Upper lobe of left lung (tissue), 4 donors: ENCODE measurements around the gene ANKRD11.

Source experiments
- CTCF ChIP-seq, 6 experiments: fragments of 450-650 bp in 4 of 6; fragments of 200-600 bp in 2 of 6; sonication (generic) in 2 of 6; IDR thresholded peaks; one replicate each; pipeline ENCODE4 v1.5.1; 2016 to 2019; ENCODE audit warnings: antibody characterized with exemption in 6 of 6
- EP300 ChIP-seq, 4 donors: sonication (generic); formaldehyde crosslinking; IDR thresholded peaks; one replicate each; pipeline ENCODE4 v1.5.1; 2017; ENCODE audit warnings: antibody characterized with exemption in 4 of 4, control low read depth in 2 of 4
- POLR2A ChIP-seq, 4 donors: fragments of 450-650 bp; IDR thresholded peaks; one replicate each; pipeline ENCODE4 v1.5.1; 2016 to 2017; ENCODE audit warnings: antibody characterized with exemption in 4 of 4, mild to moderate bottlenecking in 2 of 4
- POLR2AphosphoS5 ChIP-seq, 2 donors: sonication (generic); formaldehyde crosslinking; IDR thresholded peaks; one replicate each; pipeline ENCODE4 v1.5.1; 2017; ENCODE audit warnings: antibody characterized with exemption in 2 of 2

DNA sequence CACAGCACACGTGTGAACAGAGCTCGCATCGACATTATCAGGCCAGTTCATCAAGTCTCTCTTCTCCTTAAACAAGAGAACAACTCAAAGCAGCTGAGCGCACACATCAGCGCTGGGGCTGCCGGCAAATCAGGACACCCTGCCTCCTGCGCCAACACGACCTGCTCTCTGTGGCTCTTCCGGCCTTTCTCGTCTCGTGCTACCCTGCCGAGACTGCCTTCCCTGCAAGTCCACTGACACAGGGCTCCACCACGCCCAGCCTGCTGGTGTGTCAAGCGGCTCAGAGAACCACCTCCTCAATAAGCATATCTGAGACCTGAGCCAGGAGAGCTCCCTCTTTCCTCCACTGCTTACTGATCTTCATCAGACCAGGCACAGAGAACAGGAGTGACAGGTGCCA lies 176.0 kb downstream of the ANKRD11 start:
- TF ChIP-seq POLR2AphosphoS5 (IDR thresholded peaks at IDR 0.05) (no peak), POLR2A (IDR thresholded peaks at IDR 0.05) (no peak), CTCF (IDR thresholded peaks at IDR 0.05) (no peak), EP300 (IDR thresholded peaks at IDR 0.05) (no peak)
